GM12878 (cell line): ENCODE data around the gene ARPC1A. TPM values are rescaled to one million over a fixed set of nuclear protein-coding genes. Genes with fewer than 3 reads are reported as not detected.

Experiments
- BRCA1 ChIP-seq: IDR thresholded peaks from 2 replicates; pipeline ENCODE4 v1.6.1; 2011; ENCODE audit warnings: low read depth, low read length, improper control_type of control experiment
- CBX5 ChIP-seq: sonication (generic); IDR thresholded peaks from 2 replicates; pipeline ENCODE4 v1.6.1; 2016; ENCODE audit warnings: low read depth, moderate library complexity, mild to moderate bottlenecking, inconsistent platforms
- EED ChIP-seq: sonication (generic); IDR thresholded peaks from 2 replicates; pipeline ENCODE4 v1.6.1; 2016; ENCODE audit warnings: antibody characterized with exemption, low read depth
- ETV6 ChIP-seq, 2 experiments: fragments of 450-650 bp in 1 of 2; IDR thresholded peaks in 1 of 2; conservative IDR thresholded peaks in 1 of 2; 2 replicates each; pipeline ENCODE4 v1.6.1; 2014; ENCODE audit warnings: antibody characterized with exemption in 1 of 2, borderline replicate concordance in 1 of 2, low read depth in 1 of 2, mild to moderate bottlenecking in 1 of 2, moderate library complexity in 1 of 2
- FOS ChIP-seq: IDR thresholded peaks from 3 replicates; pipeline ENCODE4 v1.6.1; 2011; ENCODE audit warnings: borderline replicate concordance; ENCODE audit not compliant: insufficient read length; ENCODE audit errors: extremely low read depth
- GATAD2B ChIP-seq: fragments of 450-650 bp; conservative IDR thresholded peaks from 2 replicates; pipeline ENCODE4 v1.6.1; 2017; ENCODE audit warnings: low read depth, mild to moderate bottlenecking, moderate library complexity
- HDGF ChIP-seq: fragments of 450-650 bp; IDR thresholded peaks from 2 replicates; pipeline ENCODE4 v1.6.1; 2016; ENCODE audit warnings: antibody characterized with exemption
- KLF5 ChIP-seq: fragments of 450-650 bp; IDR thresholded peaks from 2 replicates; pipeline ENCODE4 v1.6.1; 2014; ENCODE audit warnings: mild to moderate bottlenecking; ENCODE audit not compliant: partially characterized antibody
- MTA2 ChIP-seq: fragments of 450-650 bp; IDR thresholded peaks from 2 replicates; pipeline ENCODE4 v1.6.1; 2016; ENCODE audit warnings: low read depth, mild to moderate bottlenecking, moderate library complexity
- MYB ChIP-seq: fragments of 150-350 bp; IDR thresholded peaks from 2 replicates; pipeline ENCODE4 v1.6.1; 2014; ENCODE audit warnings: mild to moderate bottlenecking, low read depth, low read length, borderline replicate concordance
- RCOR1 ChIP-seq: conservative IDR thresholded peaks from 2 replicates; pipeline ENCODE4 v1.6.1; 2012; ENCODE audit warnings: low read depth, low read length, improper control_type of control experiment
- RELA ChIP-seq: fragments of 450-650 bp; IDR thresholded peaks from 2 replicates; pipeline ENCODE4 v1.8.0; 2014; ENCODE audit warnings: borderline replicate concordance; ENCODE audit not compliant: partially characterized antibody
- SIN3A ChIP-seq: IDR thresholded peaks from 2 replicates; pipeline ENCODE4 v1.6.1; 2012; ENCODE audit warnings: low read depth, low read length, improper control_type of control experiment
- SMAD5 ChIP-seq: IDR thresholded peaks from 2 replicates; pipeline ENCODE4 v1.6.1; 2016; ENCODE audit warnings: antibody characterized with exemption, low read depth
- SREBF1 ChIP-seq: IDR thresholded peaks from 2 replicates; pipeline ENCODE4 v1.6.1; 2012; ENCODE audit warnings: mild to moderate bottlenecking, low read length
- TARDBP ChIP-seq: IDR thresholded peaks from 2 replicates; pipeline ENCODE4 v1.6.1; 2016; ENCODE audit warnings: borderline replicate concordance
- ZNF274 ChIP-seq: IDR thresholded peaks from one replicate; pipeline ENCODE4 v1.8.0; 2011; ENCODE audit not compliant: insufficient read length, insufficient read depth
- ZNF384 ChIP-seq: IDR thresholded peaks from 2 replicates; pipeline ENCODE4 v1.6.1; 2012; ENCODE audit warnings: low read depth, mild to moderate bottlenecking, low read length, improper control_type of control experiment, borderline replicate concordance
- ZZZ3 ChIP-seq: IDR thresholded peaks from 2 replicates; pipeline ENCODE4 v1.6.1; 2011; ENCODE audit warnings: low read depth; ENCODE audit not compliant: control insufficient read depth, insufficient read length
- polyA plus RNA-seq, 11 experiments: library from polyadenylated mRNA; depleted of rRNA in 4 of 11; unstranded in 6 of 11; stranded (reverse) in 5 of 11; fragments of >200 nt; fragmentation: Nextera tagmentation in 4 of 11; fragmentation: Illumina TruSeq in 1 of 11; extraction: Ambion mirVana in 4 of 11; extraction: Trizol in 1 of 11; gene quantifications; 1 replicate in 1 of 11; 2 replicates in 10 of 11; pipeline versions ENCODE4 v1.2.1 to v1.2.3, GENCODE V29; 2011 to 2016; ENCODE audit warnings: inconsistent platforms in 2 of 11, missing spikeins in 2 of 11, low read depth in 1 of 11
- total RNA-seq, 4 experiments: library from RNA; depleted of rRNA in 3 of 4; stranded (reverse); fragments of >200 nt in 3 of 4; fragmentation: Illumina TruSeq in 1 of 4; extraction: Trizol in 1 of 4; gene quantifications; 2 replicates each; pipeline versions ENCODE4 v1.2.1 to v1.2.3, GENCODE V29; 2013 to 2021
- TF ChIP-seq, protein P1 (sequence below): IDR thresholded peaks from 2 replicates; pipeline ENCODE4 v1.6.1; 2011; ENCODE audit warnings: low read depth, mild to moderate bottlenecking, low read length, moderate library complexity, borderline replicate concordance; ENCODE audit errors: extremely low read depth
- TF ChIP-seq, protein P2 (sequence below): IDR thresholded peaks from 2 replicates; pipeline ENCODE4 v1.6.1; 2011; ENCODE audit warnings: mild to moderate bottlenecking, low read depth, low read length, moderate library complexity; ENCODE audit not compliant: insufficient replicate concordance
- TF ChIP-seq, protein P3 (sequence below): fragments of 450-650 bp; IDR thresholded peaks from 2 replicates; pipeline ENCODE4 v1.6.1; 2014; ENCODE audit warnings: mild to moderate bottlenecking
- TF ChIP-seq, protein P4 (sequence below): IDR thresholded peaks from 2 replicates; pipeline ENCODE4 v1.6.1; 2012; ENCODE audit warnings: low read length, inconsistent platforms
- TF ChIP-seq, protein P5 (sequence below): fragments of 450-650 bp; IDR thresholded peaks from 2 replicates; pipeline ENCODE4 v1.6.1; 2017; ENCODE audit warnings: mild to moderate bottlenecking, low read depth, inconsistent platforms; ENCODE audit not compliant: poor library complexity, severe bottlenecking

ARPC1A gene
- total and polyA plus RNA-seq, 10 of the 15 experiments (the other 5 are each of a cell fraction or from before 2014, with no cell fraction given) = 42.3 to 152 (median 72.1) TPM

DNA sequence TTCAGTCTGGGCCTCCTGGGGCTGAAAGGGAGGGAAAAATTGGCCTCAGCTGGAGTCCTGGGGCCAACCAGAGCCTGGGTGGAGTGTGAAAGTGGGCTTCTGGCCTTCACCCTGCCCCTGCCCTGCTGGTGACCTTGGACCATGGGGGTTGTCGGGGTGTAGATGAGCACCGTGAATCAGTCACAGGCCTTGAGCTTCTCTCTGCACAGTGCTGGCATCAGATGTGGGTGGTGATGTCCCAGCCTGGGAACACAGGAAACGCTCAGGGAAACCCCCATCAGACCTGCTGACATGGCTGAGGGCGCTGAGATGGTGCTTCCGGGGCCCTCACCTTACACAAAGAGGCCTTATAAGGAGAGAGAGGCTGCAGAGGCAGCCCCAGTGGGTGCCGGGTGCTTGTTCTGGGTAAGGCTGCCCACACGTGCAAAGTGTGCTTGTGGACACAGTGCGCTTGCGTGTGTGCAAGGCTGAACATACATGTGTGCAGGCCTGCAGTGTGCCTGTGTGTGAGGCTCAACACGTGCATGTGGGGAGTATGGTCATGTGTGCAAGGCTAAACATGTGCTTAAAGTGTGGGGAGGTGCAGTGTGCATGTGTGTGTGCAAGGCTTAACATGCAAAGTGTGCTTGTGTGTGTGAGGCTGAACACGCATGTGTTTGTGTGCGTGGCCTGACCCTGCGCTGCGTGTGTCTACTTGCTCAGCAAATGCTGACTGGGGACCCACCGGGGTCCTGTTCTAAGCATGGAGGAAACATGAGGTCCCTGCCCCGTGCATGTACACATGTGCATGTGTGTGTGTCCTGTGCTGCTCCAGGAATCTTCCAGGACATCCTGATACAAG, 55.3 kb downstream of the ARPC1A start (continued):
- peak in 1 of 2 experiments; percentile 50; a peak in 1 of 4 replicates for TF ChIP-seq ETV6 (conservative IDR thresholded peaks at IDR 0.05 in 1 of 2, IDR thresholded peaks at IDR 0.05 in 1 of 2; ENCODE audit: borderline replicate concordance in 1 of 2, low read depth in 1 of 2)
- no peak for TF ChIP-seq MYB
- peak; percentile 91; the same call in 1 of the 2 replicates for TF ChIP-seq HDGF
- no peak for TF ChIP-seq RCOR1
- TF ChIP-seq ZZZ3 = no peak
- TF ChIP-seq CBX5 = no peak
- TF ChIP-seq GATAD2B = no peak; the same call in 1 of the 2 replicates
- TF ChIP-seq ZNF274 = no peak
- TF ChIP-seq, protein P1, sequence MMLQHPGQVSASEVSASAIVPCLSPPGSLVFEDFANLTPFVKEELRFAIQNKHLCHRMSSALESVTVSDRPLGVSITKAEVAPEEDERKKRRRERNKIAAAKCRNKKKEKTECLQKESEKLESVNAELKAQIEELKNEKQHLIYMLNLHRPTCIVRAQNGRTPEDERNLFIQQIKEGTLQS = no peak
- TF ChIP-seq KLF5 = peak; percentile 22
- TF ChIP-seq, protein P2, sequence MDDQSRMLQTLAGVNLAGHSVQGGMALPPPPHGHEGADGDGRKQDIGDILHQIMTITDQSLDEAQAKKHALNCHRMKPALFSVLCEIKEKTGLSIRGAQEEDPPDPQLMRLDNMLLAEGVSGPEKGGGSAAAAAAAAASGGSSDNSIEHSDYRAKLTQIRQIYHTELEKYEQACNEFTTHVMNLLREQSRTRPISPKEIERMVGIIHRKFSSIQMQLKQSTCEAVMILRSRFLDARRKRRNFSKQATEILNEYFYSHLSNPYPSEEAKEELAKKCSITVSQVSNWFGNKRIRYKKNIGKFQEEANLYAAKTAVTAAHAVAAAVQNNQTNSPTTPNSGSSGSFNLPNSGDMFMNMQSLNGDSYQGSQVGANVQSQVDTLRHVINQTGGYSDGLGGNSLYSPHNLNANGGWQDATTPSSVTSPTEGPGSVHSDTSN = no peak
- peak; percentile 86 for TF ChIP-seq TARDBP
- peak; percentile 84 for TF ChIP-seq RELA
- TF ChIP-seq, protein P3, sequence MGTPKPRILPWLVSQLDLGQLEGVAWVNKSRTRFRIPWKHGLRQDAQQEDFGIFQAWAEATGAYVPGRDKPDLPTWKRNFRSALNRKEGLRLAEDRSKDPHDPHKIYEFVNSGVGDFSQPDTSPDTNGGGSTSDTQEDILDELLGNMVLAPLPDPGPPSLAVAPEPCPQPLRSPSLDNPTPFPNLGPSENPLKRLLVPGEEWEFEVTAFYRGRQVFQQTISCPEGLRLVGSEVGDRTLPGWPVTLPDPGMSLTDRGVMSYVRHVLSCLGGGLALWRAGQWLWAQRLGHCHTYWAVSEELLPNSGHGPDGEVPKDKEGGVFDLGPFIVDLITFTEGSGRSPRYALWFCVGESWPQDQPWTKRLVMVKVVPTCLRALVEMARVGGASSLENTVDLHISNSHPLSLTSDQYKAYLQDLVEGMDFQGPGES = no peak
- no peak for TF ChIP-seq BRCA1
- peak; percentile 64; the same call in 1 of the 2 replicates for TF ChIP-seq SMAD5
- no peak for TF ChIP-seq FOS
- TF ChIP-seq MTA2 = no peak
- no peak for TF ChIP-seq SREBF1
- TF ChIP-seq, protein P4, sequence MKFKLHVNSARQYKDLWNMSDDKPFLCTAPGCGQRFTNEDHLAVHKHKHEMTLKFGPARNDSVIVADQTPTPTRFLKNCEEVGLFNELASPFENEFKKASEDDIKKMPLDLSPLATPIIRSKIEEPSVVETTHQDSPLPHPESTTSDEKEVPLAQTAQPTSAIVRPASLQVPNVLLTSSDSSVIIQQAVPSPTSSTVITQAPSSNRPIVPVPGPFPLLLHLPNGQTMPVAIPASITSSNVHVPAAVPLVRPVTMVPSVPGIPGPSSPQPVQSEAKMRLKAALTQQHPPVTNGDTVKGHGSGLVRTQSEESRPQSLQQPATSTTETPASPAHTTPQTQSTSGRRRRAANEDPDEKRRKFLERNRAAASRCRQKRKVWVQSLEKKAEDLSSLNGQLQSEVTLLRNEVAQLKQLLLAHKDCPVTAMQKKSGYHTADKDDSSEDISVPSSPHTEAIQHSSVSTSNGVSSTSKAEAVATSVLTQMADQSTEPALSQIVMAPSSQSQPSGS = no peak
- TF ChIP-seq ZNF384 = no peak
- TF ChIP-seq SIN3A = peak; percentile 69; the same call in 1 of the 2 replicates
- no peak; the same call in 1 of the 2 replicates for TF ChIP-seq EED
- TF ChIP-seq, protein P5, sequence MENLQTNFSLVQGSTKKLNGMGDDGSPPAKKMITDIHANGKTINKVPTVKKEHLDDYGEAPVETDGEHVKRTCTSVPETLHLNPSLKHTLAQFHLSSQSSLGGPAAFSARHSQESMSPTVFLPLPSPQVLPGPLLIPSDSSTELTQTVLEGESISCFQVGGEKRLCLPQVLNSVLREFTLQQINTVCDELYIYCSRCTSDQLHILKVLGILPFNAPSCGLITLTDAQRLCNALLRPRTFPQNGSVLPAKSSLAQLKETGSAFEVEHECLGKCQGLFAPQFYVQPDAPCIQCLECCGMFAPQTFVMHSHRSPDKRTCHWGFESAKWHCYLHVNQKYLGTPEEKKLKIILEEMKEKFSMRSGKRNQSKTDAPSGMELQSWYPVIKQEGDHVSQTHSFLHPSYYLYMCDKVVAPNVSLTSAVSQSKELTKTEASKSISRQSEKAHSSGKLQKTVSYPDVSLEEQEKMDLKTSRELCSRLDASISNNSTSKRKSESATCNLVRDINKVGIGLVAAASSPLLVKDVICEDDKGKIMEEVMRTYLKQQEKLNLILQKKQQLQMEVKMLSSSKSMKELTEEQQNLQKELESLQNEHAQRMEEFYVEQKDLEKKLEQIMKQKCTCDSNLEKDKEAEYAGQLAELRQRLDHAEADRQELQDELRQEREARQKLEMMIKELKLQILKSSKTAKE = no peak
